Pons (tissue), 1 donor: ENCODE results near the gene GRK4.
"Not testable (repeated sequence)": the region's sequence is repeated elsewhere in the genome, so short reads cannot be mapped to it uniquely, and the experiment has no call there.

ENCODE experiments used
- DNase-seq: peaks from one replicate; pipeline ENCODE4 v3.0.0-alpha.2; 2016; ENCODE audit warnings: low spot score

GRK4 gene

DNA sequence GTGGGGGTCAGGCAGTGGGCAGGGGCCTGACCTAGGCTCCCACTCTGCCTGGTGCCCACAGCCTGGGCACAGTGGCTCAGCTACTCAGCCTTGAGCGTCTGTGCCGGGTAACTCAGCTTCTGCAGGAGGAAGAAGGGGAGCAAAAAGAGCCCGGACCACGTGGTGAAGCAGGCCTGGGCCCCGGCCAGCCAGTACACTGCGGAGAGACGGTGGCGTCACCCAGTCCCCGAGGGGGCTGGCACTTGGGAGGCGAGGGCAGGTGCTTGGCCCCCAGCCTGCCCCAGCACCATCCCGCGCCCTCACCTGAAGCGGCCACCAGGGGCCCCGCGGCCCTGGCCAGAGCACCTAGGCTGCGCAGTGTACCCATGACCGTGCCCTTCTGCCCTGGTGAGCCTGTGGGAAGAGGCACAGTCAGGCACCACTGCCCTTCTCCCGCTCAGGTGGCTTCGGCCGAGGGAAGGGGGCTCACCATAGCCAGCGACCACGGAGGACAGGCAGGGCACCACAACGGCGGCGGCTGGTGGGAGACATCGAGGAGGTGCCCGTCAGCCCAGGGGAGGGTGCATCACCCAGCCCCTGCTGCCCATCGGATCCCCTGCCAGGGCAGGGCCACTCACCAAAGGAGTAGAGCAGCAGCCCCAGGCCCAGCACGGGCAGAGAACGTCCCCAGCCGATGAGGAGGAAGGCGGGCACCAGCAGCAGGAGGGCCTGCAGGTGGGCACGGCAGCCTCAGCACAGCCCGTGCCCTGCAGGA lies 32.4 kb upstream of the GRK4 start:
- no peak for DNase-seq

DNA sequence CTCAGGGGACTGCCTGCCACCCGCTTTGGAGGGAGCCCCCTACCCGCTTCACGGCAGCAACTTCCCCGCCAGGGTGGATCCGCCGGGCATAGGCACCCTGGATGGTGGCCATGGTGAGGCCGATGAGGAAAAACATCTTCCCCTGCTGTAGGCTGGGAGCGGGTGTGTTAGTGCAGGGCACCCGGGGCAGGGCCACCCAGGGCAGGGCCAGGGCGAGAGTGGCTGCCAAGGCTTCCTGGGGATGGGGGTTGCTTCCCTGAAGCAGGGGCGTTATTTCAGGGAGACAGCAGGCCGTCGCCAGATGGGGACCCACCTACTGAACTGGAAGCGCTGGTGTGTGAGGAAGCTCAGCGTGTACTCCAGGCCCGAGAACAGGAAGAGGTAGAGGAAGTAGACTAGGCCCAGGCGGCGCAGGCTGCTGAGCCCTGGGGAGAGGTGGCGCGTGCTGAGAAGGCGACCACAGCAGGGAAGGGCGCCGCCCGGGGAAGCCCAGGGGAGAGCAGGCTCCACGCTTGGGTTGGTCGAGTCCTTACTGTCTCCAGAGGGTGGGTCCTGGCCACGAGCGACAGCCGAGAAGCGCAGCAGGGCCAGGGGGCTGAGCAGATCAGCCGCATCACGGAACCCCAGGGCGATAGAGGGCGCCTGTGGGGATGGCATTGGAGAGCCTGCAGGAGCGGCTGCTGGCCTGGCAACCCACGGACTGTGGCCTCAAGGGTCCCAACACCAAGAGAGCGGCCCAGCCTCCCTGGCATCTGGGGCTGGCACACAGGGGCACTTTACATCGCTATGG lies 31.7 kb upstream of the GRK4 start:
- DNase-seq: no peak

DNA sequence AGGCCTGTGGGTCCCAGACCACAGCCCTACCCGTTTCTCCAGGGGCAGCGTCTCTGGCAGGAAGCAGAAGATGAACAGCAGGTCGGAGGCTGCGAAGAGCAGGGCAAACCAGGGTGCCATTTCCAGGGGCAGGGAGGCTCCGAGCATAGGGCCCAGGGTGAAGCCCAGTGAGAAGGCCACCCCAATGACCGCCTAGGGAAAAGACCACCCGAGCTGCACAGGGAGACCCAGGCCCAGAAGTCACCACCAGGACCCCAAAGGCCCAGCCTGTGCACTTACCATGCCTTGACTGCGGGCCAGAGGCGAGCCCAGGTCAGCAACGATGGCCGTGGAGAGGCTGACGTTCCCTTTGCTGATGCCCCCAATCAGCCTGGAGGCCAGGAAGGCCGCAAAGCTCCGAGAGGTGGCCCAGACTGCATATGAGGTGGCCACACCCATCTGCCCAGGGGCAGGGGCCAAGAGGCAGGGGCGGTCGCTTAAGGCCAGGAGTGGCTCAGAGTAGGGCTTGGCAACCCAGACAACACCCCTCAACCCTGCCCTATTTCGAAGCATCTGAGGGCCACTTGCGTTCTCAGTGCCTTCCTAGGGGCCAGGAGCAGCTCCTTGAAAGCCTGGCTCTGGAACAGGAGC lies 30.9 kb upstream of the GRK4 start:
- no peak for DNase-seq

DNA sequence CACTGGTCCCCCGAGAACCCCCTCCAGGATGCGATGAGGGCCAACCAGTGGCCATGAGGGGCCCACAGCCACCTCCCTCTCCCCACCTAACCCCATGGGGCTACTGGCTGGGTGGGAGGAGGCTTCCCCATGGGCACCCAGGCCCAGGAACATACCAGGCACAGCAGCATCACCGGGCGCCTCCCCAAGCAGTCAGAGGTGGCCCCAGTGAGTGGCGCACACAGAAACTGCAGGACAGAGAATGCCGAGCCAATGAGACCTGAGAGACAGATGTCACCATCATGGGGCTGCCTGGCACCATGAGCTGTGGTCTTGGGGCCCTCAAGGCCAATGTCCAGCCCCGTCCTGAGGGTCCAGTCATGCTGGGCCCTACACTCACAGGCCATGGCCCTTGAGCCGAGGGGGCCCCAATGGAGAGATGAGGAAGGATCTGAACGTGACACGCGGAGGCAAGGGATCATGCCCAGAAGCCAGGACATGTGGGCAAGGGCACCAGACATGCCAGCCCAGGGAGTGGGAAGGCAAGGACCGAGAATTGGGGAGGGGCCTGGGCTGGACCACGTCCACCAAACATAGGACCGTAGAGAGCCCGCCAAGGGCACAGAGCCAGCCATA lies 30.3 kb upstream of the GRK4 start:
- no peak for DNase-seq

DNA sequence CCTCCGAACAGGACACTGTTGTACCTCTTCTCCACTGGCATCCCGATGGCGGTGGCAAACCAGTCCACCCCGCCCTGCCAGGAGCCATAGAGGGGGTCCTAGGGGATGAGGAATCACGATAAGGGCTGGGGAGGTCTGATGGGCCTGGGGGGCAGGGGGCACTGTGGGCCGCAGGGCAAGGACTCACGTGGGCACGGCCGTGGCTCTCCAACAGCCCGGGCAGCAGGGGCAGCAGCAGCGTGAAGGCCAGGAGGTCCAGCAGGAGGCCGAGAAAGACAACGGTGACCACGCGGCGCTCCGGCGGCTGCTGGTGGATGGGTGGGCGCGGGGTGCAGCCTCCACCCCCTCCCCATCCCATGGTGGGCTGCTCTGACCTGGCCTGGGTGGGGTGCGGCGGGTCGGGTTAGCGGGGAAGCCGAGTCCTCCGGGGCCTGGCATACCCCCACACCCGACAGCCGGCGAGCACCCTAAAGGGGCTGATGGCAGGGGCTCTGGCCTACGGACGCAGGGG lies 29.8 kb upstream of the GRK4 start:
- DNase-seq: no peak

DNA sequence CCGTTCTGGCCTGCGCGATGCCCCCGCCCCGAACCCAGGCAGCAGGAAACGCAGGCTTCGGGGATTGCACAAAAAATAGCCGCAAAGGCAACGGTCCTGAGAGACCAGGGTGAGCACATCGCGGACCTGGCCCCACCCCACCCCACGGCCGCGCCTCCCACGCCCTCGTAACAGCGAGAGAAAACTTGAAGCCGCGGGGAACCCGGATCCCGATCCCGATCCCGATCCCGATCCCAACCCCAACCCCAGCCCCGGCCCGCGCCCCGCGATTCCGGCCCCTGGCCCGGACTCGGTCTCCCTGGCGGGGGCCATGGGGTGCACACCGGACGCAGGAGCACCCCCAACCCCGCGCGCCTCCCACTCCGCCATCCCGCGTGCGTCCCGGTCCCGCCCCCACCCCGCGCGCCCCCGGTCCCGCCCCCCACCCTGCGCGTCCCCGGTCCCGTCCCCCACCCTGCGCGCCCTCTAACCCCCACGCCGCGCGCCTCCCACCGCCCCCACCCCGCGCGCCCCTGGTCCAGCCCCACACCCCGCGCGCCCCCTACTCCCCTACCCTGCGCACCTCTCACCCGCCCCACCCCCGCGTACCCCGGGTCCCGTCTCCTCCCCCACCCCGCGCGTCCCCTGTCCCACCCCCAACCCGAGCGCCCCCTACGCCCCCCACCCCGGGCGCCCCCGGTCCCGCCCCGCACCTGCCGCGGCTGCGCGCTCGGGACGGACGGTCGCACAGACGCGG lies 29.1 kb upstream of the GRK4 start:
- DNase-seq: no peak

DNA sequence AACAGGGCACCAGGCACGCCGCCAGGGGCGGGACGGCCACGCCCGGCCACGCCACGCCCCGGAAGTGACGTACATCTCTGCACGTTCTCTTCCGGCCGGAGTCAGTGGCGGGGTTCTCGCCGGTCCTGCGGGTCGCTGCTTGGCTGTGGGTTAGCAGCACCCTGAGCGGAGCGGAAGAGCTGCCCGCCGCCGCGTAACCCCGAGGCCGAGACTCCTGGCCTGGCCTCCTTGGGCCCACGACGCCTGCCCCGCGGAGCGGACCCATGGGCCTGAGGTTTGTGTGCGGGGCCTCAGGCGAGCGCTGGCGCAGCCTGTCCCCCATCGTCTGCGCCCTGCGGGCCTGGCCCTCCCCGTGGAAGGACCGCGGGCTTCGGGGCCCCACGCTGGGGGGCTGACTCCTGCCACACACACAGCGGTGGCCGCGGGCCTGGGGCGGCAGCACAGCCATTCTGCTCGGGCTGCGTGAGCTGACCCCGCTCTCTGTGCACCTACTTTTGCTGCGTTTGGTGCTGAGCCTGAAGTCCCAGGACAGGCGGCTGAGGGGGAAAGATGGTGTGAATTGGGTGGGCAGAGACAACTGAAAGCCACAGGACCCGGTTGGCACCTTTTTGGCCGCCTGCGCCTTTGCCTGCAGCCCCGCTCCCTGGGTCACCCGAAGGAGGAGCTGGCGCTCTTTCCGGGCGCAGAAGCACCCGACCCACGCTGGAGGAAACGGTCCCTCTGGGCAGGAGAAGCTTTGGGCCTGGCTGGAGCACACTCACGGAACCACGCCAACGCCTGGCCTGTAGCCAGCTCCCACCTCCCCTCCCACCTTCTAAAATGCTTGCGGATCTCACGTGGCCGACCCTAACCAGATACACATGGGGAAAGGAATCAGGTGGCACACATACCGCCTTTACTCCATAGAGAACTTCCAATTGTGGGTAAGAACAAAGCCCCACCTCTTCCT lies 28.3 kb upstream of the GRK4 start:
- peak; percentile 78 for DNase-seq

DNA sequence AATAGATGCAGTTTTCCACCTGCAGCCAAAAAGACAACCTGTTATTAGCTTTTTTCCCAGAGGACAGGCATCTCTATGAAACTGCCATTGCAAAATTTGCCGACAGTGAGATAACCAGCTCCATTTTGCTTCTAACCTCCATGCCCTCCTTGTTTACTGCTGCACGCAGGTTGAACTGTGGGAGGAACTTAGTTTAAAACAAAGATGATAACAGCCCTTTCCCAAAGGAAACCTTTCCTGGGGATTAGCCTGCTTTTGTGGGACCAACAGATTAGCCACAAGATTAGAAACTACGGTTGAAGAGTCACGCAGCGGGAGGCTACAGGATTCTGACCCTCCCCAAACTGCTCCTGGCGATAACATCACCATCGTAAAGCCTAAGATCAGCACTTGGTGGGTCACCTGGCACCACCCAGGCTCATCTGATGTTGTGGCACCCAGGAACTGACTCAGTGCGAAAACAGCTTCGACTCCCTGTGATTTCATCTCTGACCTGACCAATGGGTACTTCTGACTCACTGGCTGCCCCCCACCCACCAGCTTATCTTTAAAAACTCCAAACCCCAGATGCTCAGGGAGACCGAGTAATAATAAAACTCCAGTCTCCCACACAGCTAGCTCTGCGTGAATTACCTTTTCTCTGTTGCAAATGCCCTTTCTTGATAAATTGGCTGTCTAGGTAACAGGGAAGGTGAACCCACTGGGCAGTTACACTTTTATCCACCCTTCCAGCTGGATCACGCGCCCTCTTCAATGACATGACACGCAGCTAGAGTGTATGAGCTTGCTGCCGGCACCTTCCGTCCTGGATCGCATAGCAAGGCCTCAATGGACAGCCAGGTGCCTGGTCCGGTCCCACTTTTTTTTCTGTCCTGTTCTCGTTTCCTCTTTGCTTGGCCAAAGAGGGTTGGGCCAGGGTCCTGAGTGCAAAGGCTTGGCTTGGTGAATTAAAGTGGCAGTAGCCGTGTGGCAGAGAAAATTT lies 27.3 kb upstream of the GRK4 start:
- no peak for DNase-seq

DNA sequence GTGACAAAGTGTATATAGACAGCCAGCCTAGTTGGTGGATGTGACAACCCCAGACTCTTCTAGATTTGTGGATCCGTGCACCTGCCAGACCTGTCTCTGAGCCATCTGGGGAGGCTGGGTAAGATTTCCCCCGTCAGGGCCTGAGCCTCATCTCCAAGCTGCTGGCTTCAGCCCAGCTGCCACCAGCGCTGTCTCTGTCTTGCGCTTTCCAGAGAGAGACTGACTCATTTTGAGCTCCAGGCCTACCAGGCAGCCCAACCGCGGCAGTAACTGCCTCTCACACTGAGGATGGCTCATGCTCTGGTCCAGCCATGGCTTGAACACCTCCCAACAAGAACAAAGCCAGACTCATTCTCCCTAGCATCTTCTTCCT lies 26.6 kb upstream of the GRK4 start:
- DNase-seq: peak; percentile 32

DNA sequence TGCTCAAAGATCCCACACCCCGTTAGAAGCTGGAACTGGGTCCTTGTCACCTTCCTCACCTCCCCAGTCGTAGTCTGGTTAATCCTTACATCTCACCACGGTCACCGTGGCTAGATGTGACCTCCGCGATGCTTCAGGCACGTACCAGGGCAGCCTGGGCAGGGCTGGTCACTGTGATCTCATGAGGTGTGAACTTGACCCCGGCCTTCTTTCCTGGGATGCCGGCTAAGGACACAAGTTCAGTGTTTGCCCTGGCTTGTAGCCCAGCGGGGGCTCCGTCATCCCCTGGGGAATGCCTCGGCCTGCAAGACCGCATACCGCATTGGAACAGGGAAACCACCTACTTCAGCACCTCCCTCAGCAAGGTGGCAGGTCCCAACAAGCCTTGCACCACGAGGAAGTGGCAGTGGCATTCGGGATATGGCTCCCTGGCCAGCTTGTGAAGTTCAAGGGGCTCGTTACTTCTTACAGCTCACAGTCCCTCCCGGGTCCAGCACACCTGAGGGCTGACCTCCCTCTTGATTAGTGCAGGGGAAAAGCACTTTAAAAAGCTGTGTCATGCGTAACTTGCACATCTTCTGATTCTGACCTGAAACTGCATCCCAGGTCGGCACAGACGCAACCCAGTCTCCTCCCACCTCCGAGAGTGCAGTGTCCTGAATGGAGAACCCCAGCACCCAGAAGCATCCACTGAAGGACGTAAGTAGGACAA lies 26.1 kb upstream of the GRK4 start:
- no peak for DNase-seq

DNA sequence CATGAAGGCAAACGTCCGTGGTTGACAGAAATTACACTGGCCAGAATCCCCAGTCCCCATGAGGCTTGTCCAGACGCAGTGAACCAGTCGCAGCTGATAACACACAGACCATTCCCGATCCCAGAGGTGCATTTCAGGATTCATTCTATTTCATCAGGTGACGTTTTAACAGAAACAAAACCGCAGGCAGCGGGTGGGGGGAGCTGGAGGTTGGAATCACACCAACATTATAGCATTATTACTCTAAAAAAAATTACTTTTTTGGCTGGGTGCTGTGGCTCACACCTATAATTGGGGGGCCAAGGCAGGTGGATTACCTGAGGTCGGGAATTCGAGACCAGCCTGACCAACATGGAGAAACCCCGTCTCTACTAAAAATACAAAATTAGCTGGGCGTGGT lies 25.4 kb upstream of the GRK4 start:
- DNase-seq: no peak

DNA sequence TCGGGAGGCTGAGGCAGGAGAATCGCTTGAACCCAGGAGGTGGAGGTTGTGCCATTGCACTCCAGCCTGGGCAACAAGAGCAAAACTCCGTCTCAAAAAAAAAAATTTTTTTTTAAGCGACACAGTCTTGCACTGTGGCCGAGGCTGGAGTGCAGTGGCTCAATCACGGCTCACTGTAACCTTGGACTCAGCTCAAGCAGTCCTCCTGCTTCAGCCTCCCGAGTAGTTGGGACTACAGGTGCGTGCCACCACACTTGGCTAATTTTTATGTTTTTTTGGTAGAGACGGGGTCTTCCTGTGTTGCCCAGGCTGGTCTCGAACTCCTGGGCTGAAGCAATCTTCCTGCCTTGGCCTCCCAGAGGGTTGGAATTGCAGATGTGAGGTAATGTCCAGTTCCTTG lies 25.0 kb upstream of the GRK4 start:
- DNase-seq: not testable (repeated sequence)

DNA sequence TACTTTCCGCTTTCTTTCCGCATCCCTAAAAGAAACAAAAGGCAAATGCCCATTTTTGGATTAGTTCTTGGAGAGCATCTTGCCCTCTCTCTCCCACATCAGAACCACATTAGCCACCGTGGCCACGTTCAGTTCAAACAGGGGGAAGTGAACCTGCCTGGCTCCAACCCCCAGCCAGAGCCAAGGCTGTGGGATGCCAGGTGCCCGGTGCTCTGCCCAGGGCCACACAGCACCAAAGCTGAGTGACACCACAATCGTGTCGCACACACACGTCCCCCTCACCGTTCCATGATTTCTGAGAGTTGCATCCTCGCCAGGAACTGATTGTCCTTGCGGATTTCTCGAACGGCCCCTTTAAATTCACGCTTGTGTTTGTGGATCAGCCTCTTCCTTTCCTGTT lies 24.5 kb upstream of the GRK4 start:
- DNase-seq: no peak

DNA sequence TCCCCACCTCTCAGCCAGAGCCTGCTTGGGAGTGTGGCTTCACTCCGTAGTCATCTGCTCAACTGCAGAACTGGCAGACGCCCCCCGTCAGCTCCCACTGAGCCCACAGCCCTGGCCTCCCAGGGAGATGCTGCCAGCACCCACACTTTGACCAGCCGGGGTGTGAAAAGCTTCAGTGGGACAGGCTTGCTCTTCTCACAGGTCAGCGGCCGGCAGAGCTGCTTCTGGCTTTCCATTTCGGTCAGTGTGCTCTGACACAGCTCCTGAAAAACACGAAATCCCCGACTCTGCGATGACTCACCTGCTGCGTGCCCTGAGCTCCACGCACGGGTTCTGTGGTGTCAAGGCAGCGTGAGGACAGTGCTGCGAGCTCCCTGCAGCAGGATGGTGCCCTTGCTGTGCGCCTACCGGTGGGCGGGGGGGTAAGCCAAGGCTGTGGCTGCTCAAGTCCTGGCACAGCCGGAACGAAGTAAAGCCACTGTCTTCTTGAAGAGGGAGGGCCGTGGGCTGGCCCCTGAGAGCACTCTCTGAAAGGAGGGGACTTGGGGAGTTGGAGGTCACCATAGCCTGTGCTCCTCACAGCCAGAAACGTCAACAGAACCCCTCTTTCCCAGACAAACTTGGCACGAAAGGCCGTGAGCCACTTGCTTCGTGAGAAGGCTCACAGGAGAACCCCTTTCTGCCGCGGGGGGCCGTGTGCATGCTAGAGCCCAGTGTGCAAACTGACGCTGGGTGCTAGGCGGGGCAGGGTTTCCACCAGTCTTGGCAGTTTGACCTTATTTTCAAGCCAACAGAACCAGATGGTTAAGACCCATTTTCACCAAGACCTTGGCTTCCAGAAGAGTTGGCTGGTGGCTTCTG lies 23.8 kb upstream of the GRK4 start:
- no peak for DNase-seq

DNA sequence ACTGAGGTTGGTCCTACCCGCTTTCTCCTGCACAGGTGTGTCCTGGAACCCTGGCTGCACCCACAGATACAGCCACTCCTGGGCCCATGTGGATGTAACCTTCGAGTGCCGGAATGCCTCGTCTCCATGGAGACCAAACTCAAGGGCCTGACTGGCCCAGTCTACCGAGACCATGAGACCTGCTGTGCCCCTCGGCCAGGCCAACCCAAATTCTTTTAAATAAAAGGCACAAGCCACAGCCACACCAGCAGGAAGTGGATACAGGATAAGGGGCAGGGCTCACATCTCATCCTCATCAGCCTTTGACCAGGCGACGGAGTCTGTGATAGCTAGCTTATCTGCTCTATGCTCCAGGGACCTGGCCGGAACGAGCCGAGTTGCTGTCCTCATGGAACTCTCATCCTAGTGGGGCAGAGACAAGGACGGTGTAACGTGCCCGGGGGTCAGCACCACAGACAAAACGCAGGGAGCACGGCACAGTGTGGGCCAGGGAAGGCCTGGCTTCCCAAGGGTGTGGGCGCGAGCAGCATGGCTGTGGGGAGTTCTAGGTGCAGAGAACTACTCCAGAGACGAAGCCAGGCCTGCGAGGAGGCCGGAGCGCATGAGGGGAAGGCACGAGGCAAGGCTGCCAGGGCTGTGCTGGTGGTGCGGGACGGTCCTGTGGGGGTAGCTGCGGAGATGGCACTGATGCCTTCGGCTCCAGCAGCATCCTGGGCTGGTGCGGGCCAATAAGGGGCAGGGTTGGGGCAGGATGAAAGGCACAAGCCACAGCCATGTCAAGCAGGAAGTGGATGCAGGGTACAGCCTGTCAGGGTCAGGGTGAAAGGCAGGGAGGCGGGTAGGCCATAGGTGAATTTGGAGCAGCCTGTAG lies 22.9 kb upstream of the GRK4 start:
- no peak for DNase-seq

DNA sequence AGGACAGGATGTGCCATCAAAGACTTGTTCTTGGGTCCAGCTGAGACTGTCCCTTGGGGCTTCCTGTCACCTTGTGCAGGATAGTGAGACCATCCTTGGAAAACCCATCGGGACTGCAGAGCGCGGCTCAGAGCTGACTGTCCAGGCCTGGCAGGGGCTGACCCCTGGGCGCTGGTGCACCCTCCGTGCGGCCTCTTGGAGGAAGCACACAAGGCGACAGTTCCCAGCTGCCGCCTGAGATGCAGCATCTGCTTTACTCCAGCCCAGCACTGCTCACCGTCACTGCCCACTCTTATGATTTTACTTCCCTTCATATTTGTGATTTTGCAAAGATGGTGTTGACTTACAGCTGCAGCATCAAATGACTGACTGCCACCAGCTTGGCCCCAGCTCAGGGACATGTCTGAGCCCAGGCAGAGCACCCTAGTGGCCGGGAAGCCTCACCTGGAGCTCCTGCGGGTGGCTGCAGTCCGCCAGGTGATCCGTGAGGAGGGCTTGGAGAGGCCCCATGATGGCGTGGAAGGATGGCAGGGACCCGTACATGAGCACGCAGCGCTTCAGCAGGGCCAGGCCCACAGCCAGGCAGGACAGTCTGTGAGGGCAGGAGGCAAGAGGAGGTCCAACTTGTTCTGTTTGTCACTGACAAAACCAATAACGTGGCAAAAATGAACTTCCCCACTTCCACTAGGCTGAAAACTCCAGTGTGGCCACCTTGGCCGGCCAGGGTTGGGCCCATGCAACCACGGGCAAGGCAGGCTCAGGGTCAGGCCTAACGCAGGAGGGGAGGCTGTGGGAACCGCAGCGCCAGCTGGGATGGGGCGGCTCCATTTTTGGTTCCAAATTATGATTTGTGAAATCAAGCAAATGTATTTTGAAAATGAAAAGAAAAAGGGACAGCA lies 22.0 kb upstream of the GRK4 start:
- no peak for DNase-seq
